K562 (cell line): ENCODE results near the gene PRPSAP1. TPM values are rescaled to one million over a fixed set of nuclear protein-coding genes. Genes with fewer than 3 reads are reported as not detected.

Experiments used
- CBFA2T3 ChIP-seq: fragments of 450-650 bp; IDR thresholded peaks from 2 replicates; pipeline ENCODE4 v1.6.1; 2017
- CREM ChIP-seq: IDR thresholded peaks from 2 replicates; pipeline ENCODE4 v1.6.1; 2014; ENCODE audit warnings: antibody characterized with exemption, low read depth
- GATAD2A ChIP-seq: fragments of 450-650 bp; IDR thresholded peaks from 2 replicates; pipeline ENCODE4 v1.6.1; 2017
- HDAC6 ChIP-seq: IDR thresholded peaks from 2 replicates; pipeline ENCODE4 v1.6.1; 2012; ENCODE audit warnings: low read depth, mild to moderate bottlenecking, control low read depth, inconsistent platforms, low read length, moderate library complexity
- IRF2 ChIP-seq: sonication (generic); formaldehyde crosslinking; IDR thresholded peaks from 2 replicates; pipeline ENCODE4 v1.8.1; 2022; ENCODE audit warnings: mild to moderate bottlenecking, missing genetic modification reagents
- KHSRP ChIP-seq: fragments of 450-650 bp; IDR thresholded peaks from 2 replicates; pipeline ENCODE4 v1.6.1; 2017
- LEF1 ChIP-seq: fragments of 450-650 bp; IDR thresholded peaks from 2 replicates; pipeline ENCODE4 v1.6.1; 2016; ENCODE audit warnings: mild to moderate bottlenecking
- MCM5 ChIP-seq: fragments of 450-650 bp; IDR thresholded peaks from 2 replicates; pipeline ENCODE4 v1.6.1; 2016; ENCODE audit warnings: low read depth
- POLR2AphosphoS5 ChIP-seq: IDR thresholded peaks from 2 replicates; pipeline ENCODE4 v1.6.1; 2011; ENCODE audit warnings: mild to moderate bottlenecking, low read depth, low read length, moderate library complexity; ENCODE audit not compliant: control insufficient read depth, insufficient read depth
- SIX5 ChIP-seq, 2 experiments: IDR thresholded peaks; 2 replicates each; pipeline ENCODE4 v1.6.1; 2011; ENCODE audit warnings: low read length in 2 of 2, borderline replicate concordance in 1 of 2, low read depth in 1 of 2, mild to moderate bottlenecking in 1 of 2, moderate library complexity in 1 of 2; ENCODE audit not compliant: insufficient read depth in 1 of 2
- ZBED1 ChIP-seq: IDR thresholded peaks from 2 replicates; pipeline ENCODE4 v1.6.1; 2014
- ZNF232 ChIP-seq: sonication (generic); formaldehyde crosslinking; IDR thresholded peaks from 2 replicates; pipeline ENCODE4 v1.8.0; 2022; ENCODE audit warnings: mild to moderate bottlenecking, missing genetic modification reagents
- ZNF316 ChIP-seq: fragments of 450-650 bp; IDR thresholded peaks from 2 replicates; pipeline ENCODE4 v1.6.1; 2016
- polyA plus RNA-seq, 8 experiments: library from polyadenylated mRNA; depleted of rRNA in 4 of 8; stranded (reverse) in 5 of 8; unstranded in 3 of 8; fragments of >200 nt; fragmentation: Nextera tagmentation in 2 of 8; fragmentation: Illumina TruSeq in 1 of 8; extraction: Ambion mirVana in 2 of 8; extraction: Trizol in 1 of 8; gene quantifications; 2 replicates each; pipeline versions ENCODE4 v1.2.1 to v1.2.3, GENCODE V29; 2011 to 2014; ENCODE audit warnings: inconsistent platforms in 1 of 8, missing spikeins in 1 of 8
- total RNA-seq, 7 experiments: library from RNA; depleted of rRNA in 6 of 7; stranded (reverse); fragments of >200 nt in 6 of 7; fragmentation: Illumina TruSeq in 2 of 7; extraction: Trizol in 2 of 7; gene quantifications; 2 replicates each; pipeline versions ENCODE4 v1.2.1 to v1.2.3, GENCODE V29; 2011 to 2021; ENCODE audit warnings: low replicate concordance in 1 of 7
- TF ChIP-seq, protein P1 (sequence below): IDR thresholded peaks from 2 replicates; pipeline ENCODE4 v1.6.1; 2014; ENCODE audit warnings: antibody characterized with exemption
- TF ChIP-seq, protein P2 (sequence below): fragments of 450-650 bp; IDR thresholded peaks from 2 replicates; pipeline ENCODE4 v1.6.1; 2016; ENCODE audit warnings: low read depth
- TF ChIP-seq, protein P3 (sequence below): fragments of 250-450 bp; sonication (Bioruptor Pico); IDR thresholded peaks from 2 replicates; pipeline ENCODE4 v1.8.0; 2021; ENCODE audit warnings: mild to moderate bottlenecking, moderate library complexity
- TF ChIP-seq, protein P4 (sequence below): fragments of 250-450 bp; sonication (Bioruptor Pico); IDR thresholded peaks from 2 replicates; pipeline ENCODE4 v1.4.0; 2020; ENCODE audit warnings: mild to moderate bottlenecking

Gene PRPSAP1
- total and polyA plus RNA-seq, 9 of the 15 experiments (the other 6 are each of a cell fraction or from before 2014, with no cell fraction given): 21.9 to 77.1 (median 40.8) TPM

DNA sequence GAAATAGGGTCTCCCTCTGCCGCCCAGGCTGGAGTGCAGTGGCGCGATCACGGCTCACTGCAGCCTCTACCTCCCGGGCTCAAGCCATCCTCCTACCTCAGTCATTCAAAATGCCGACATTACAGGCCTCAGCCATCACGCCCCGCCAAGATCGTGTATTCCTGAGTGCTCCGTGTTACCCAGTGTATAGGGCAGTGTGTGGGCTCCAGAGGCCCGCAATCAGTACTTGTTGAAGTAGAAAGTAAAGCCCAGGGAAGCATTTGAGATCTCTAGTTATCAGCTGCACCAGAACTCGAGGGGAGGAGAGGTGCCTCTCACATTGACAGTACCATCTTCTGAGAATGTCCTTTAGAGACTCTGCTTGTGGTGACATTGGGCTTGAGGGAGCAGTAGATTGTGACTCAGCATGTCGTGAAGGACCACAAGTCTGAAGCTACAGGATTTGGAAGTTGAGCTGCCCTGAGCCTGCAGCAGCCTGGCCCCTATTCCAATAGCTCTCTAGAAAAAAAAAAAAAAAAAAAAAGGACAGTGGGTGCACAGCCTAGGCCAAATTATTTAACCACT, 1.1 kb upstream of the PRPSAP1 start (continued):
- TF ChIP-seq POLR2AphosphoS5 (peak; percentile 82), SIX5 (IDR thresholded peaks at IDR 0.05; ENCODE audit: borderline replicate concordance in 1 of 2, insufficient read depth in 1 of 2, low read depth in 1 of 2, low read length in 2 of 2) (no peak), ZNF316 (peak; percentile 95), HDAC6 (no peak), ZNF232 (CRISPR knock-in tag) (no peak), CREM (peak; percentile 69), KHSRP (no peak), CBFA2T3 (peak; percentile 96), IRF2 (CRISPR knock-in tag) (no peak), GATAD2A (peak; percentile 17; the same call in 1 of the 2 replicates), LEF1 (peak; percentile 77), MCM5 (no peak), ZBED1 (peak; percentile 93)
- TF ChIP-seq, protein P1, sequence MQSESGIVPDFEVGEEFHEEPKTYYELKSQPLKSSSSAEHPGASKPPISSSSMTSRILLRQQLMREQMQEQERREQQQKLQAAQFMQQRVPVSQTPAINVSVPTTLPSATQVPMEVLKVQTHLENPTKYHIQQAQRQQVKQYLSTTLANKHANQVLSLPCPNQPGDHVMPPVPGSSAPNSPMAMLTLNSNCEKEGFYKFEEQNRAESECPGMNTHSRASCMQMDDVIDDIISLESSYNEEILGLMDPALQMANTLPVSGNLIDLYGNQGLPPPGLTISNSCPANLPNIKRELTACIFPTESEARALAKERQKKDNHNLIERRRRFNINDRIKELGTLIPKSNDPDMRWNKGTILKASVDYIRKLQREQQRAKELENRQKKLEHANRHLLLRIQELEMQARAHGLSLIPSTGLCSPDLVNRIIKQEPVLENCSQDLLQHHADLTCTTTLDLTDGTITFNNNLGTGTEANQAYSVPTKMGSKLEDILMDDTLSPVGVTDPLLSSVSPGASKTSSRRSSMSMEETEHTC: 0 out of 2 replicates have a peak, but pooled peaks have one; percentile 7
- TF ChIP-seq, protein P2, sequence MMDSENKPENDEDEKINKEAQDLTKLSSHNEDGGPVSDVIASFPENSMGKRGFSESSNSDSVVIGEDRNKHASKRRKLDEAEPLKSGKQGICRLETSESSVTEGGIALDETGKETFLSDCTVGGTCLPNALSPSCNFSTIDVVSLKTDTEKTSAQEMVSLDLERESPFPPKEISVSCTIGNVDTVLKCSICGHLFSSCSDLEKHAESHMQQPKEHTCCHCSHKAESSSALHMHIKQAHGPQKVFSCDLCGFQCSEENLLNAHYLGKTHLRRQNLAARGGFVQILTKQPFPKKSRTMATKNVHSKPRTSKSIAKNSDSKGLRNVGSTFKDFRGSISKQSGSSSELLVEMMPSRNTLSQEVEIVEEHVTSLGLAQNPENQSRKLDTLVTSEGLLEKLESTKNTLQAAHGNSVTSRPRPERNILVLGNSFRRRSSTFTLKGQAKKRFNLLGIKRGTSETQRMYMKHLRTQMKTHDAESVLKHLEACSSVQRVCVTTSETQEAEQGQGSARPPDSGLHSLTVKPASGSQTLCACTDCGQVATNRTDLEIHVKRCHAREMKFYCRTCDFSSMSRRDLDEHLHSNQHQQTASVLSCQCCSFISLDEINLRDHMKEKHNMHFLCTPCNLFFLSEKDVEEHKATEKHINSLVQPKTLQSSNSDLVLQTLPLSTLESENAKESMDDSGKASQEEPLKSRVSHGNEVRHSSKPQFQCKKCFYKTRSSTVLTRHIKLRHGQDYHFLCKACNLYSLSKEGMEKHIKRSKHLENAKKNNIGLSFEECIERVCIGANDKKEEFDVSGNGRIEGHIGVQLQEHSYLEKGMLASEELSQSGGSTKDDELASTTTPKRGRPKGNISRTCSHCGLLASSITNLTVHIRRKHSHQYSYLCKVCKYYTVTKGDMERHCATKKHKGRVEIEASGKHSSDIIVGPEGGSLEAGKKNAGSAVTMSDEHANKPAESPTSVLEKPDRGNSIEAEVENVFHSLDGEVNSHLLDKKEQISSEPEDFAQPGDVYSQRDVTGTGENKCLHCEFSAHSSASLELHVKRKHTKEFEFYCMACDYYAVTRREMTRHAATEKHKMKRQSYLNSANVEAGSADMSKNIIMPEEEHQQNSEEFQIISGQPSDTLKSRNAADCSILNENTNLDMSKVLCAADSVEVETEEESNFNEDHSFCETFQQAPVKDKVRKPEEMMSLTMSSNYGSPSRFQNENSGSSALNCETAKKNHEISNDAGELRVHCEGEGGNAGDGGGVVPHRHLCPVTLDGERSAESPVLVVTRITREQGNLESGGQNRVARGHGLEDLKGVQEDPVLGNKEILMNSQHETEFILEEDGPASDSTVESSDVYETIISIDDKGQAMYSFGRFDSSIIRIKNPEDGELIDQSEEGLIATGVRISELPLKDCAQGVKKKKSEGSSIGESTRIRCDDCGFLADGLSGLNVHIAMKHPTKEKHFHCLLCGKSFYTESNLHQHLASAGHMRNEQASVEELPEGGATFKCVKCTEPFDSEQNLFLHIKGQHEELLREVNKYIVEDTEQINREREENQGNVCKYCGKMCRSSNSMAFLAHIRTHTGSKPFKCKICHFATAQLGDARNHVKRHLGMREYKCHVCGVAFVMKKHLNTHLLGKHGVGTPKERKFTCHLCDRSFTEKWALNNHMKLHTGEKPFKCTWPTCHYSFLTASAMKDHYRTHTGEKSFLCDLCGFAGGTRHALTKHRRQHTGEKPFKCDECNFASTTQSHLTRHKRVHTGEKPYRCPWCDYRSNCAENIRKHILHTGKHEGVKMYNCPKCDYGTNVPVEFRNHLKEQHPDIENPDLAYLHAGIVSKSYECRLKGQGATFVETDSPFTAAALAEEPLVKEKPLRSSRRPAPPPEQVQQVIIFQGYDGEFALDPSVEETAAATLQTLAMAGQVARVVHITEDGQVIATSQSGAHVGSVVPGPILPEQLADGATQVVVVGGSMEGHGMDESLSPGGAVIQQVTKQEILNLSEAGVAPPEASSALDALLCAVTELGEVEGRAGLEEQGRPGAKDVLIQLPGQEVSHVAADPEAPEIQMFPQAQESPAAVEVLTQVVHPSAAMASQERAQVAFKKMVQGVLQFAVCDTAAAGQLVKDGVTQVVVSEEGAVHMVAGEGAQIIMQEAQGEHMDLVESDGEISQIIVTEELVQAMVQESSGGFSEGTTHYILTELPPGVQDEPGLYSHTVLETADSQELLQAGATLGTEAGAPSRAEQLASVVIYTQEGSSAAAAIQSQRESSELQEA: no peak
- TF ChIP-seq, protein P3, sequence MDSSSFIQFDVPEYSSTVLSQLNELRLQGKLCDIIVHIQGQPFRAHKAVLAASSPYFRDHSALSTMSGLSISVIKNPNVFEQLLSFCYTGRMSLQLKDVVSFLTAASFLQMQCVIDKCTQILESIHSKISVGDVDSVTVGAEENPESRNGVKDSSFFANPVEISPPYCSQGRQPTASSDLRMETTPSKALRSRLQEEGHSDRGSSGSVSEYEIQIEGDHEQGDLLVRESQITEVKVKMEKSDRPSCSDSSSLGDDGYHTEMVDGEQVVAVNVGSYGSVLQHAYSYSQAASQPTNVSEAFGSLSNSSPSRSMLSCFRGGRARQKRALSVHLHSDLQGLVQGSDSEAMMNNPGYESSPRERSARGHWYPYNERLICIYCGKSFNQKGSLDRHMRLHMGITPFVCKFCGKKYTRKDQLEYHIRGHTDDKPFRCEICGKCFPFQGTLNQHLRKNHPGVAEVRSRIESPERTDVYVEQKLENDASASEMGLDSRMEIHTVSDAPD (CRISPR knock-in tag): no peak
- TF ChIP-seq, protein P4, sequence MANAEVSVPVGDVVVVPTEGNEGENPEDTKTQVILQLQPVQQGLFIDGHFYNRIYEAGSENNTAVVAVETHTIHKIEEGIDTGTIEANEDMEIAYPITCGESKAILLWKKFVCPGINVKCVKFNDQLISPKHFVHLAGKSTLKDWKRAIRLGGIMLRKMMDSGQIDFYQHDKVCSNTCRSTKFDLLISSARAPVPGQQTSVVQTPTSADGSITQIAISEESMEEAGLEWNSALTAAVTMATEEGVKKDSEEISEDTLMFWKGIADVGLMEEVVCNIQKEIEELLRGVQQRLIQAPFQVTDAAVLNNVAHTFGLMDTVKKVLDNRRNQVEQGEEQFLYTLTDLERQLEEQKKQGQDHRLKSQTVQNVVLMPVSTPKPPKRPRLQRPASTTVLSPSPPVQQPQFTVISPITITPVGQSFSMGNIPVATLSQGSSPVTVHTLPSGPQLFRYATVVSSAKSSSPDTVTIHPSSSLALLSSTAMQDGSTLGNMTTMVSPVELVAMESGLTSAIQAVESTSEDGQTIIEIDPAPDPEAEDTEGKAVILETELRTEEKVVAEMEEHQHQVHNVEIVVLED (CRISPR knock-in tag): 0 out of 2 replicates have a peak, but pooled peaks have one; percentile 13
